ENCODE data around the gene SRBD1. TPM values are rescaled to one million over a fixed set of nuclear protein-coding genes. Genes with fewer than 3 reads are reported as not detected.

SRBD1 gene
- total and polyA plus RNA-seq, 10 donors: 4.6 to 57.8 (median 25.8) TPM

- peaks cover 0 to 3% (median 0%) of the 10 kb centered on the region in 8 donors for H3K9me3 ChIP-seq
- no peak overlapping the region for H3K4me3 ChIP-seq
- 53 to 67% (median 63%) methylated on average over 1 of the region's 1 CpG for WGBS, 5 donors
- H3K4me1 ChIP-seq: no peaks in the 10 kb centered on the region
- peaks cover 0 to 8% (median 3%) of the 10 kb centered on the region in 6 donors for H3K36me3 ChIP-seq
- no peak overlapping the region for H3K27ac ChIP-seq
- no peaks in the 10 kb centered on the region for H3K27me3 ChIP-seq (replicated peaks in 1 of 7)
- intact Hi-C loops (cut with DNase I; ENCODE audit: low total_unique reads): no loop called here
- TF ChIP-seq POLR2AphosphoS5 (IDR thresholded peaks at IDR 0.05) (no peak), CTCF (IDR thresholded peaks at IDR 0.05 in 8 of 11, conservative IDR thresholded peaks at IDR 0.05 in 3 of 11) (no peak), POLR2A (IDR thresholded peaks at IDR 0.05) (no peak)
- DNase-seq: no peak
Observed at GRCh38 chr2:45382744-45383143, 228.3 kb downstream of the SRBD1 start.

GRCh38 chr2:45380131-45380836 is 230.8 kb downstream of the SRBD1 start:
- TF ChIP-seq POLR2AphosphoS5 (IDR thresholded peaks at IDR 0.05): no peak
- no peak for TF ChIP-seq POLR2A (IDR thresholded peaks at IDR 0.05)
- no peak for TF ChIP-seq CTCF (IDR thresholded peaks at IDR 0.05 in 8 of 11, conservative IDR thresholded peaks at IDR 0.05 in 3 of 11)
- no peaks in the 10 kb centered on the region for H3K36me3 ChIP-seq
- 88 to 98% (median 95%) methylated on average over 3 of the region's 3 CpGs for WGBS, 5 donors
- no peak overlapping the region for H3K4me3 ChIP-seq
- no peaks in the 10 kb centered on the region for H3K27me3 ChIP-seq (replicated peaks in 1 of 7)
- no peaks in the 10 kb centered on the region for H3K4me1 ChIP-seq
- H3K27ac ChIP-seq: no peak overlapping the region
- peaks cover 0 to 4% (median 0%) of the 10 kb centered on the region in 8 donors for H3K9me3 ChIP-seq
- intact Hi-C loops (cut with DNase I; ENCODE audit: low total_unique reads): no loop called here
- no peak for DNase-seq

GRCh38 chr2:45379399-45380087 is 231.5 kb downstream of the SRBD1 start:
- Histone ChIP-seq H3K27ac (no peak overlapping the region), H3K9me3 (peaks cover 0 to 4% (median 0%) of the 10 kb centered on the region in 8 donors), H3K27me3 (replicated peaks in 1 of 7) (no peaks in the 10 kb centered on the region), H3K4me3 (no peak overlapping the region), H3K4me1 (no peaks in the 10 kb centered on the region), H3K36me3 (no peaks in the 10 kb centered on the region)
- TF ChIP-seq CTCF (IDR thresholded peaks at IDR 0.05 in 8 of 11, conservative IDR thresholded peaks at IDR 0.05 in 3 of 11): no peak
- TF ChIP-seq POLR2A (IDR thresholded peaks at IDR 0.05): no peak
- TF ChIP-seq POLR2AphosphoS5 (IDR thresholded peaks at IDR 0.05): no peak
- intact Hi-C loops (cut with DNase I; ENCODE audit: low total_unique reads): no loop called here
- WGBS, 5 donors: 84 to 96% (median 90%) methylated on average over 3 of the region's 3 CpGs
- no peak for DNase-seq

GRCh38 chr2:45373534-45373933 is 237.5 kb downstream of the SRBD1 start:
- Histone ChIP-seq H3K36me3 (no peaks in the 10 kb centered on the region), H3K4me1 (no peaks in the 10 kb centered on the region), H3K27me3 (replicated peaks in 1 of 7) (no peaks in the 10 kb centered on the region), H3K27ac (no peak overlapping the region), H3K4me3 (no peak overlapping the region), H3K9me3 (peaks cover 0 to 4% (median 0%) of the 10 kb centered on the region in 8 donors)
- no peak for DNase-seq
- TF ChIP-seq CTCF (IDR thresholded peaks at IDR 0.05 in 8 of 11, conservative IDR thresholded peaks at IDR 0.05 in 3 of 11) (no peak), POLR2AphosphoS5 (IDR thresholded peaks at IDR 0.05) (no peak), POLR2A (IDR thresholded peaks at IDR 0.05) (no peak)
- 80 to 85% (median 81%) methylated on average over 2 of the region's 2 CpGs for WGBS, 5 donors
- intact Hi-C loops (cut with DNase I; ENCODE audit: low total_unique reads): no loop called here

All from spleen (tissue), 11 donors.